Kidney tubule cell (primary cell): ENCODE results near the gene MUS81.

Experiments
- DNase-seq: peaks from one replicate; pipeline ENCODE4 v3.0.0-alpha.2; 2018; ENCODE audit warnings: low spot score

The MUS81 gene

DNA sequence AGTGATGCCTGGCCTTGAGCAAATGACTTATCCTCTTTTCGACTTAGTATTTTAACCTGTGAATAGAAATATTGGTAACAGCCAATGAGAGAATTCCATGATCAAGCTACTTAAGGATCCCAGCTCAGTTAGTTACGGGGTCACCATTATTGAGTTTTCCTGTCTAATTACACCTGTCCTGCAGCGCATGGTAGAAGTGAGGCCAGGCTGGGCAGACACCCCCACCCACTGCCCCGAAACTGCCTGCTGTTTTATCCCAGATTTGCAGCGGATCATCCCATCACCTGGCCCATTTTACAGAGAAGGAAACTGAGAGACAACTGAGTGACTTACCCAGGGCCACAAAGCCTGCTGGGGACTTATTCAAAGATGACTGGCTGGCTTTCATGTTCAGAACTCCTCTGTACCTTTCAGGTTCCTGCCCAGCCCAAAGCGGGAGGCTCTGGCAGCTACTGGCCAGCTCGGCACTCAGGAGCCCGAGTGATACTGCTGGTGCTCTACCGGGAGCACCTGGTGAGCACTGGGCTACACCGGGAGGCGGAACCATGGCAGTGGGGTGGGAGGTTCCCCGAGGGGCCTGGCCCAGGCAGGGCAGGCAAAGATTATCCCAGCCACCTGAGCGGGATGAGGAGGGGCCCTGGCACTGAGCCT is 1.4 kb downstream of the MUS81 start:
- no peak for DNase-seq

DNA sequence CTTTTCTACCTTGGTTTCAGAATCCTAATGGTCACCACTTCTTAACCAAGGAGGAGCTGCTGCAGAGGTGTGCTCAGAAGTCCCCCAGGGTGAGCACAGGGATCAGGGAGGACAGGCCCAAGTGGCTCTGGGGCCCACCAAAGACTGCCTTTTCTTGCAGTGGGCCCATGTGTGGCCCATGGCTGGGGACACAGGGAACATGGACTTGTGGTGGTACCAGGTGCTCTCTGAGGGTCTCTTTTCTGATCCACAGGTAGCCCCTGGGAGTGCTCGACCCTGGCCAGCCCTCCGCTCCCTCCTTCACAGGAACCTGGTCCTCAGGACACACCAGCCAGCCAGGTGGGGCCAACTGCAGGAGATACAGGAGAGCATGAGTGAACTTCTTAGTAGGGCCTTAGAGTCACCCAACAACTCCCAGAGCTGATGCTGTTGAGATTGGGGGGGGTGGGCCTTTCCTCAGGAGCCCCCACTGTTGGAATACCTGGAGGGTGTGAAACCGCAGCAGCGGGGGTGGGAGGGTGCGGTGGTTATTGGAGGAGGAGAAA is 2.0 kb downstream of the MUS81 start:
- DNase-seq, result no peak

DNA sequence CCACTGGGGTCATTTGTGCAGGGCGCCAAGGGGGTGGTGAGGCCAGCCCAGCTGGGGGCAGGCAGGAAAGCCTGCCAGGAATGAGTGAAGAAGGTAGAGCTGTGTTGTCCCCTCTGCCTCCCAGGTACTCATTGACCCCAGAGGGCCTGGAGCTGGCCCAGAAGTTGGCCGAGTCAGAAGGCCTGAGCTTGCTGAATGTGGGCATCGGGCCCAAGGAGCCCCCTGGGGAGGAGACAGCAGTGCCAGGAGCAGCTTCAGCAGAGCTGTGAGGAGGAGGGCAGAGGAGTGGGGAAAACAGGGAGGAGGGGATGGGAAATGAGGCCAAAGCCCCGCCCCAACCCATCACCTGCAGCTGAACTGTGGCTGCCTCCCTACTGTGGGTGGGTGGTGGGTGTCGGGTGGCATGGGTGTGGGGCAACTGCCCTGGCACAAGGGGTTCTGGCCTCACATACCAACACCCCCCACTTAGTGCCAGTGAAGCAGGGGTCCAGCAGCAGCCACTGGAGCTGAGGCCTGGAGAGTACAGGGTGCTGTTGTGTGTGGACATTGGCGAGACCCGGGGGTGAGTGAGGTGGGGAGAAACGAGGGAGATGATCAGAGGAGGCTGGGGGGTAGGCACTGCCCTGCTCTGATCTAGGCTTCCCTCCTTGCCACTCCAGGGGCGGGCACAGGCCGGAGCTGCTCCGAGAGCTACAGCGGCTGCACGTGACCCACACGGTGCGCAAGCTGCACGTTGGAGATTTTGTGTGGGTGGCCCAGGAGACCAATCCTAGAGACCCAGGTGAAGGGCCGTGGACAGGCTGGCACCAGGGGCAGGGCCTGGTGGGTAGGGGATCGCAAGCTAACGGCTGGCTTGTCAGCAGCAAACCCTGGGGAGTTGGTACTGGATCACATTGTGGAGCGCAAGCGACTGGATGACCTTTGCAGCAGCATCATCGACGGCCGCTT is 3.0 kb downstream of the MUS81 start:
- DNase-seq, result no peak

DNA sequence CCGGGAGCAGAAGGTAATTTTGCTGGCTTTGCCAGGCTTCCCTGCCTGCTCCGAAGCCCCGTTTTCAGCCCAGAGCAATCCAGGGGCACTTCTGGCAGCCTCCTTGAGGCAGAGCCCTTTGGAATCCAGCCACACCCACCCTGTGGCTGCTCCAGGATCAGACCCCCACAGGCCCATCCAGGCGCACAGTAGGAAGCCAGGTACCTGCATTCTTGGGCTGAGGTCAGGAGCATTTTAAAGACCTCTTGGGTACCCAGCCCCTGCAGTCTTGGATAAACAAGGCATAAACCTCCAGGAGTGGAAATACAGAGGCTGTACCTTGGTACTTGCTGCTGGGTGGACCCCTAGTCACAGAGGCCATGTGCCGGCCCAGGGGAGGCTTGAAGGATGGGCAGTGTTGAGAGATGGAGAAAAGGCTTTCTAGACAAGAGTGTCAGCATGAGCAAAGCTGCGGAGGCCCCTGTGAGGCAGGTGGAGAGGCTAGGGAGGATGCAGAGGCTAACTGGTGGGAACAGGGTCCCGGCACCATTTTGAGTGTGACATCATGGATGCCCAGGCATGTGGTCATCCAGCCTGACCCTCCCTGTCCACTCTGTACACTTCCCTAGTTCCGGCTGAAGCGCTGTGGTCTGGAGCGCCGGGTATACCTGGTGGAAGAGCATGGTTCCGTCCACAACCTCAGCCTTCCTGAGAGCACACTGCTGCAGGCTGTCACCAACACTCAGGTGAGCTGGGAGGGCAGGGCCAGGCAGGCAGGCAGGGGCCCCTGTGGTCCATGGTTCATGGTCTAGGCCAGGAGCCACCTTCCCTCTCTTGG is 3.9 kb downstream of the MUS81 start:
- no peak for DNase-seq

GRCh38 chr11:65864706-65865471 is 4.7 kb downstream of the MUS81 start:
- no peak for DNase-seq

DNA sequence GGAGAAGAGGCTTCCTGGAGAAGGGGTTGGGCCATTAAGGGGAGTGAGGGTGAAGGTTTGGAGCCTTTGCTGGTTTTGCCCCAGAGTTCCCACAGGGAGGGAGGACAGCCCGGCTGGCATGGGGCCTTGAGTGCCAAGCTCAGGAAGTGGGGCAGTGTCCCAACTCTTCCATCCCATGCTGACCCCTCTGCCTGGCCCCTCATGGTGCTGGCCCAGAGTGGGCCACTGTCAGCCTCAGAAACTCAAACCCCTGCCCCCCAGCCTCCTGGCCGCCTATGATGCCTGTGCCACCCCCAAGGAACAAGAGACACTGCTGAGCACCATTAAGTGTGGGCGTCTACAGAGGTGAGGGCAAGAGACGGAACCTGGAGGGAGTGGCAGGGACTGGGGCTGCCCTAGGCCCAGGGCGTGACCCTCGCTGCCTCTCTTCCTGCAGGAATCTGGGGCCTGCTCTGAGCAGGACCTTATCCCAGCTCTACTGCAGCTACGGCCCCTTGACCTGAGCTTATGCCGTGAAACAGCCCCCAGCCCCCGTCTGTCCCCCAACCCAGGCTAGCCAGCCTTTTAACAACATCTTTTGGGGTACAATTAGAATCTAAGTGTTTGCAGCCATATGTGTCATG is 5.4 kb downstream of the MUS81 start:
- DNase-seq, result no peak

GRCh38 chr11:65866509-65867283 is 6.5 kb downstream of the MUS81 start:
- no peak for DNase-seq

- DNase-seq, result no peak
These were observed 7.2 kb downstream of the MUS81 start for GRCh38 chr11:65867284-65868071.

GRCh38 chr11:65868076-65868667 is 7.9 kb downstream of the MUS81 start:
- no peak for DNase-seq

DNA sequence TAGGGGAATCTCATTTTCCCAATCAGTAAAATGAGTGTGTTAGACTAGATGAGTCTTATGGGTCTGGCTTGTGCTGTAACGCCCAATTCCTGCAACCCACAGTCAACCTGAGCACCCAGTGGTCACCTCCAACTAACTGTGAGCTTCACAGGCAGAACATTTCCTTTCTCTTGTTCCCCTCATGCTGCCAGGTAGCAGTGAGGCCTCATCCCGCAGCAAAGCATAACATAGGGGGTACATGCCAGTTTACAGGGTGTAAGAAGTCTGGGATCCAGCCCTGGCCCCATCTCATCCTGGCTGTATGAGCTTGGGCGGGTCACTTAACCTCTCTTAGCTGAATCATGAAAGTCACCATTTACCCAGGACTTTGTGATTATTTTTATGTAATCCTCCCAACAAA is 8.7 kb downstream of the MUS81 start:
- no peak for DNase-seq

DNA sequence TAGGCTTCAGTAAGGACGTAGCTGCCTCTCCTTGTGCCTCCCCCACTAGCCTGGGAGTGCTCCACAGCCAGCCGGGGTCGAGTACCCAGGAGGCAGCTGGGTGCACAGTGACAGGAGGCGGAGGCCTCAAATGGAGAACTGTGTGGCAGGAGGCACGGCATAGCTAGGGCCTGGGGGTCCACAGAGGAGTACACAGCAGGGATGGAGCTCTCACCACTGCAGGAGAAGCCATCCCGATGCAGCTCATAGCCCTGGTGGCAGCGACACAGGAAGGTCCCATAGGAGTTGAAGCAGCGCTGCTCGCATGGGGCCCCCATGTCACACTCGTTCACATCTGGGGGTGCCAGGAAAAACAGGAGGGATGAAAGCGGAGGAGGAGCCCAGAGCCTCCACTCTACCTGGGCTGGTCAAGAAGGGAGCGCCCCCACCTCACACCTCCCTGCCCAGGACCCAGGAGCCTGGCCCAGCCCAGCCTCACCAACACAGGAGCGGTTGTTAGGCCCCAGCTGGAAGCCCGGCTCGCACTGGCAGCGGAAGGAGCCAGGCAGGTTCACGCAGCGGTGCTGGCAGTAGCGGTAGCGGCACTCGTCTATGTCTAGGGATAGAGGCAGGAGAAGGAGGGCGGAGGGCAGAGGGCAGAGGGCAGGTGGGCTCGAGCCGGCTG is 9.5 kb downstream of the MUS81 start:
- no peak for DNase-seq

- no peak for DNase-seq
These were observed 10.1 kb downstream of the MUS81 start for GRCh38 chr11:65870307-65870658.

DNA sequence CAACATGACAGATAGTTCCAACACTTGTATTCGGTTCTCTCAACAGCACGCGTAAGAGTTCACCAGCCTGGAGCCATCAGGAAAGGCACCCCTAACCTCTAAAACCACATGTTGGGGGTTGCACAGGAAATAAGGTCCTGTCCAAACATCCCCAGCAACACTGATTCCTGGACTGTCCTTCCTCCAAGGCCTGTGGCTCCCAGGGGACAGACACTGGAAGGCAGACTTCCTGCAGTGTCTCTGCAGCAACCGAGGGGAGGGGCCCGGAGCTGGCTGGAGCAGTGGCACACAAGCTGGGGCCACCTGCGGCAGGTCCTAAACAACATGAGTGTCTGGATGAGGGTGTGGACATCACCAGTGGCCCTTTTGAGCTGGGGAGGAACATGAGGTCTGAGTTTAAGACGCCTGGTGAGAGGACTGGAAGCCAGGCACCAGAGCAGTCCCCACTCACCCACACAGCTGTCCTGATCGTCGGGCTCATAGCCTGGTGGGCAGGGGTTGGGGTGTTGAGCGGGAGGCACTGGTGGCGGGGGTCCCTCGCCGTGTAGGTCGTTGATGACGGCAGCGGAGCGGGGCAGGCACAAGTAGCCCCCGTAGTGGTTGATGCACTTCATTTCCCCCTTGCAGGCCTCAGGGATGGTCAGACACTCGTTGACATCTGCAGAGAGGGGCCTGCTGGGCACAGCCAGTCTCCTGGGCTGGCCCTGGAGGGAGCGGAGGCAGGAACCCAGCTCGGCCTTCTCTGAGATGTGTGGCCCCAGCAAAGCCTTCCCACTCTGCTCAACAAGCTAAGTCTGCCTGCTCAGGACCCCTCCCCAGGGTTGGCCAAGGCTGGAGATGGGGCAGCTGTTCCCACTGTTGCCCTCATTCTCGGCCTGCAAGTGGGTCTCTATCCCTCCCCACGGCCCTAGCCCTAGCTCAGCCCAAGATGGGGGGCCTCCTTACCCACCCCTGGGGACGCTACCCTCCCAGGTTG is 10.8 kb downstream of the MUS81 start:
- DNase-seq, result no peak

GRCh38 chr11:65871811-65872548 is 11.7 kb downstream of the MUS81 start:
- no peak for DNase-seq

GRCh38 chr11:65872586-65873317 is 12.5 kb downstream of the MUS81 start, which contains the start of gene EFEMP2:
Gene EFEMP2, minus strand, starts transcription at chr11:65872800. Its CDS starts 446 bp downstream, at chr11:65872354.
- DNase-seq, result no peak
